Bronchial smooth muscle cell (primary cell): ENCODE results near the gene FCN1. TPM values are rescaled to one million over a fixed set of nuclear protein-coding genes. Genes with fewer than 3 reads are reported as not detected.

Experiments used
- total RNA-seq: library from RNA; depleted of rRNA; stranded (reverse); fragments of >200 nt; gene quantifications from 2 replicates; pipeline ENCODE4 v1.2.1, GENCODE V29; 2014

Gene FCN1
- total RNA-seq, result not detected in 2 replicates

DNA sequence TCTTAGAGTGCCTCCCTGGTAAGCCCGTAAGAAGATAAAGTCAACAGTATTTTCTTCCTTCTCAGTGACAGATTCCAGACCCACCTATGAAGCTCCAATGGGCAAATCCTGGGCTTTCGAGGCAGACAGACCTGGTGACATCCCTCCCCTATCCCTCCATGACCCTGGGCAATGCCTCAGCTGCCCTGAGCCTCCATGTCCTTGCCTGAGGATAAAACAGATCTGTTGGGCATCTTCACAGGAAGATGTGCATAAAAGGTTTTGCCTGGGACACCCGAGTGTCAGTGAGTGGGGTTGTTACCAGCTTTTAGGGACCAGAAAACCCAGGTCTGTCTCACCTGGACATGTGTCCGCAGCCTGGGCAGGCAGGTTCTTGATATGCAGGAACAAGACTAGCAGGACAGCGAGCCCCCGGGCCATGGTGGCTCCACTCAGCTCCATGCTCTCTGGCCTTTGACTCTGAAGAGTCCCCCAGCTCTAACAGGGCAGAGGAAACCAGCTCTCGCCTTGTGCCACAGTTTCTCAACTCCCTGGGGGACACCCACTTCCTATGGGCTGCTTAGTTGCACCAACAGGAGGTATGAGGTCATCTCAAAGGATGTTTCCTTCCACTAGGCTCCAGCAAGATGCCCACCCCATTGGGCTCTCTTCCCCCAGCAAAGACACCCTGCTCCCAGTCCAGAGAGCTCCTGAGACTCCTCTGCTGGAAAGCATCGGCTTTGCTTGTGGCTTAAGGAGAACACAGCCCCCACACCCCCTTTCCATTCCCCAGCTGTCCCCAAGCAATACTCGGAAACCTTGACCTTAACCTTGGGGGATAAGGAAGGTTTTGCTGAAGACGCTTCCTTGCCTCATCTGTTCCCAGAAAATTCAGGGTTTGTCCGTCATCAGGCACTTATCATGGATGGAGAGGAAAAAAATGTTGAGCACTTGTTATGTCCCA, at the start of gene FCN1:
FCN1 (minus strand) TSS at position 482 of the 943 bp plus-strand sequence; CDS start at position 441, 41 bp downstream.

DNA sequence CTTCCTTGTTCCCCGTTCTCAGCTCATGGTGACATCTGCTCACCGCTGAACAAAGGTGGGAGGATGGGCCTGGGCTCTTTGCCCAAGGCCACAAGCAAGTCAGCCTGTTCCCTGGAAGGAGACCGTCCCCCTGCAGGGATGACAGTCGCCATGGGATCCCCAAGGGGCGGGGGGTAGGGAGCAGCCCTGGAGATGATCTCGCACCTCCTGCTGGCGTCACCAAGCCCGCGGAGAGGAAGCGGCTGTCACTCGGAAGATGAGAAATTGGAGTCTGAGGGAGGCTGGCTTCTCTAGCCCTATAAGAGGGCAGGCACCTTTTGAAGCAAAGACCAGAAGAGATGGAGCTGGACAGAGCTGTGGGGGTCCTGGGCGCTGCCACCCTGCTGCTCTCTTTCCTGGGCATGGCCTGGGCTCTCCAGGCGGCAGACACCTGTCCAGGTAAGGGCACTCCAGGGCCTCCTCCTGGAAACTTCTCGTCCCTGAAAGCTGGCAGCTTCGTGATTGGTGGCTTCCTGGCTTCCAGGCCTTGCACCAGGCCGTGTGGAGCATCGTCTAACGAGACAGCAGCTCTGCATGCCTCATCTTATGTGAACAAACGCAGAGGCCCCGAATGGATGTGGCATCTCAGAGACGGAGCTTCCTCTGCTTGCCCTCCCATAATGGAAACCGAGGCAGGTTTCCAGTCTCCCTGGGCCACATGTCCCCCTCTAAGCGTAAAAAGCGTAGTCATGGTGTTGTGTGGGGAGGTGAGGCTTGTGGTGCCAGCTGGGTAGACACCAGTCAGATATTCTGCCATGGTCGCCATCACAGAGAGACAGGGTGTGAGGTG, 37.0 kb downstream of the FCN1 start, which contains the start of gene FCN2:
FCN2 (plus strand) TSS at position 327 of the 829 bp plus-strand sequence; CDS start at position 339, 12 bp downstream.

Other genes with a start within 250 kb of the FCN1 start
- not detected in 2 replicates for gene FCN2, start 37.1 kb downstream of the FCN1 start, total RNA-seq
- gene OLFM1, start 169.8 kb upstream of the FCN1 start, total RNA-seq, result 1.1 and 4.5 TPM in 2 replicates